Natural killer cell (primary cell): ENCODE data around the gene ITGA6. TPM values are rescaled to one million over a fixed set of nuclear protein-coding genes. Genes with fewer than 3 reads are reported as not detected.

Experiments
- ATAC-seq, 3 donors: fragments of 150-1000 bp in 2 of 3; fragments of 200-7000 bp in 1 of 3; cut with Tn5 transposase; 1 replicate in 1 of 3; 2 replicates in 2 of 3; pipeline ENCODE4 v1.10.0; 2021; ENCODE audit warnings: mild to moderate bottlenecking in 2 of 3, moderate library complexity in 2 of 3
- DNase-seq, 2 donors: peaks; one replicate each; pipeline versions ENCODE4 v3.0.0 to v3.0.0-alpha.2; 2013 to 2021; ENCODE audit warnings: mixed read lengths in 1 of 2
- H3K27ac ChIP-seq: one replicate; pipeline ENCODE4 v1.5.1; 2013; ENCODE audit warnings: mild to moderate bottlenecking, low read length
- H3K27me3 ChIP-seq: one replicate; pipeline ENCODE4 v1.6.1; 2013; ENCODE audit warnings: low read length; ENCODE audit not compliant: control insufficient read depth, insufficient read depth
- H3K36me3 ChIP-seq: one replicate; pipeline ENCODE4 v1.6.1; 2013; ENCODE audit warnings: low read length; ENCODE audit not compliant: control insufficient read depth, insufficient read depth
- H3K4me1 ChIP-seq: one replicate; pipeline ENCODE4 v1.6.1; 2013; ENCODE audit warnings: low read length; ENCODE audit not compliant: control insufficient read depth, insufficient read depth
- H3K4me3 ChIP-seq: one replicate; pipeline ENCODE4 v1.5.1; 2013; ENCODE audit warnings: low read length
- H3K9me3 ChIP-seq: one replicate; pipeline ENCODE4 v1.6.1; 2013; ENCODE audit warnings: low read length; ENCODE audit not compliant: control insufficient read depth, insufficient read depth
- H3K27ac Mint-ChIP-seq, 2 donors: one replicate each; pipeline ENCODE4 v1.8.0; 2022; ENCODE audit warnings: mild to moderate bottlenecking in 2 of 2, mixed read lengths in 2 of 2, moderate library complexity in 1 of 2
- H3K27me3 Mint-ChIP-seq, 2 donors: one replicate each; pipeline ENCODE4 v1.8.0; 2022; ENCODE audit warnings: low read depth in 2 of 2, mixed read lengths in 2 of 2
- H3K36me3 Mint-ChIP-seq: one replicate; pipeline ENCODE4 v1.8.0; 2022; ENCODE audit warnings: mixed read lengths
- H3K4me1 Mint-ChIP-seq, 2 donors: one replicate each; pipeline ENCODE4 v1.8.0; 2022; ENCODE audit warnings: mixed read lengths in 2 of 2
- H3K4me3 Mint-ChIP-seq: one replicate; pipeline ENCODE4 v1.8.0; 2022; ENCODE audit warnings: mild to moderate bottlenecking, moderate library complexity, mixed read lengths
- H3K9me3 Mint-ChIP-seq, 2 donors: one replicate each; pipeline ENCODE4 v1.8.0; 2022; ENCODE audit warnings: mixed read lengths in 2 of 2
- WGBS: methylation state at CpG from one replicate; pipeline ENCODE4 v1.1.7; 2013; ENCODE audit warnings: missing lambda C conversion rate; ENCODE audit not compliant: insufficient coverage; 5-methylcytosine and 5-hydroxymethylcytosine counted together
- intact Hi-C: fragments of 100-400 bp; cut with micrococcal nuclease; formaldehyde crosslinking; loops from one replicate; pipeline ENCODE4 v1.14.2; 2022
- total RNA-seq, 4 donors: library from RNA; stranded (reverse); fragments of 120-200 nt in 1 of 4; gene quantifications; one replicate each; pipeline versions ENCODE4 v1.2.3 to v1.2.4, GENCODE V29; 2013 to 2022
- TF ChIP-seq, protein P1 (sequence below): fragments of 200-600 bp; IDR thresholded peaks from one replicate; pipeline ENCODE4 v1.8.0; 2022; ENCODE audit warnings: antibody characterized with exemption

ITGA6 gene
- total RNA-seq, 3 donors from 2014 or later (not counting 1 experiment from before 2014, with no cell fraction given): 34.0 to 52.8 (median 38.3) TPM

DNA sequence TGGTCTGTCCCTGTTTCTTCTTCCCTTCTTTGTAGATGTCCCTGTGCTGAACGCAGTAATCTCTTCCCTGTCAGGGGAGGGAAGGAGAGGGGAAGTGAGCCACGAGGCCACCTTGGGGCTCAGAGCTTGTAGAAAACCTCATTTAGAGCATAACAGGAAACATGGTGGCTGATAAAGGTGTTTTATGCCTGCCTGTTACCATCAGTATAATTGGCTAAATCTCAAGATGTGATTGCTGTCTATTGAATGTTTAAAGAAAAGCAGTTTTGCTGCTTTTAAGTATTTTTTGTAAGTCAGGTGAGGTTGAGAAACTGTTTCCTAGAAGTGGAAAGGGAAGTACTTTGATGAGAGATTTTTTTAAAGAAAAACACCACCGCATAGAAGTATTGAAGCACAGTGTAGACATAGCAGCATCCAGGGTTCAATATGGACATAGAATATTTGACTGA lies 68.8 kb downstream of the ITGA6 start:
- TF ChIP-seq, protein P1, sequence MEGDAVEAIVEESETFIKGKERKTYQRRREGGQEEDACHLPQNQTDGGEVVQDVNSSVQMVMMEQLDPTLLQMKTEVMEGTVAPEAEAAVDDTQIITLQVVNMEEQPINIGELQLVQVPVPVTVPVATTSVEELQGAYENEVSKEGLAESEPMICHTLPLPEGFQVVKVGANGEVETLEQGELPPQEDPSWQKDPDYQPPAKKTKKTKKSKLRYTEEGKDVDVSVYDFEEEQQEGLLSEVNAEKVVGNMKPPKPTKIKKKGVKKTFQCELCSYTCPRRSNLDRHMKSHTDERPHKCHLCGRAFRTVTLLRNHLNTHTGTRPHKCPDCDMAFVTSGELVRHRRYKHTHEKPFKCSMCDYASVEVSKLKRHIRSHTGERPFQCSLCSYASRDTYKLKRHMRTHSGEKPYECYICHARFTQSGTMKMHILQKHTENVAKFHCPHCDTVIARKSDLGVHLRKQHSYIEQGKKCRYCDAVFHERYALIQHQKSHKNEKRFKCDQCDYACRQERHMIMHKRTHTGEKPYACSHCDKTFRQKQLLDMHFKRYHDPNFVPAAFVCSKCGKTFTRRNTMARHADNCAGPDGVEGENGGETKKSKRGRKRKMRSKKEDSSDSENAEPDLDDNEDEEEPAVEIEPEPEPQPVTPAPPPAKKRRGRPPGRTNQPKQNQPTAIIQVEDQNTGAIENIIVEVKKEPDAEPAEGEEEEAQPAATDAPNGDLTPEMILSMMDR: no peak
- Mint-ChIP-seq H3K4me3 (no peak overlapping the region), H3K27ac (peak overlapping the region; percentile 3 to 33), H3K9me3 (no peaks in the 10 kb centered on the region), H3K27me3 (no peaks in the 10 kb centered on the region), H3K4me1 (peaks cover 0 to 10% of the 10 kb centered on the region in 2 donors), H3K36me3 (peaks cover 5% of the 10 kb centered on the region)
- peaks cover 5% of the 10 kb centered on the region for H3K4me1 ChIP-seq
- peak in 1 of 2 donors; percentile 73 for DNase-seq
- H3K4me3 ChIP-seq: no peak overlapping the region
- H3K9me3 ChIP-seq: no peaks in the 10 kb centered on the region
- peaks cover 40% of the 10 kb centered on the region for H3K36me3 ChIP-seq
- H3K27me3 ChIP-seq: no peaks in the 10 kb centered on the region
- intact Hi-C loops: no loop called here
- 8% methylated on average over 2 of the region's 3 CpGs for WGBS
- ATAC-seq: peak in 1 of 3 donors; percentile 37
- H3K27ac ChIP-seq: no peak overlapping the region

DNA sequence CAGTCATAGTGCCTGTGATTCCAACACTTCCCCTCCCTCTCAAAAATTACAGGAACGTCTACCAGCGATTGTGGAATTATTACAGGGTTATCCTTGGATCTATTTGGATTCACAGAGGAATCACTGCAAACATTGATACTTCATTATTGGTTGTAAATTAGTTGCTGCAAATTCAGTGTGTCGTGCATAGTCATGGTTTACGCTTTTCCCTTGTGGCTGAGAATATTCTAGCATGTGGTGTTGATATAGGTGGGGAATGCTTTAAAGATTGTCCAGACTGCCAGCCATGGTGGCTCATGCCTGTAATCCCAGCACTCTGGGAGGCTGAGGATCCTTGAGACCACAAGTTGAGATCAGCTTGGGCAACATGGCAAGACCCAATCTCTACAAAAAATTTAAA lies 79.8 kb downstream of the ITGA6 start:
- peaks cover 17% of the 10 kb centered on the region for H3K36me3 ChIP-seq
- DNase-seq (no peak), ATAC-seq (no peak)
- H3K4me1 Mint-ChIP-seq: no peaks in the 10 kb centered on the region
- H3K9me3 Mint-ChIP-seq: no peaks in the 10 kb centered on the region
- no peaks in the 10 kb centered on the region for H3K27me3 Mint-ChIP-seq
- H3K36me3 Mint-ChIP-seq: peaks cover under 1% of the 10 kb centered on the region
- intact Hi-C loops: no loop called here
- TF ChIP-seq, protein P1: no peak
- H3K4me3 ChIP-seq: no peak overlapping the region
- H3K27ac Mint-ChIP-seq: no peak overlapping the region
- no peak overlapping the region for H3K27ac ChIP-seq
- WGBS: 94% methylated on average over 4 of the region's 4 CpGs
- peaks cover 7% of the 10 kb centered on the region for H3K9me3 ChIP-seq
- H3K4me1 ChIP-seq: peaks cover 4% of the 10 kb centered on the region
- no peak overlapping the region for H3K4me3 Mint-ChIP-seq
- H3K27me3 ChIP-seq: no peaks in the 10 kb centered on the region

DNA sequence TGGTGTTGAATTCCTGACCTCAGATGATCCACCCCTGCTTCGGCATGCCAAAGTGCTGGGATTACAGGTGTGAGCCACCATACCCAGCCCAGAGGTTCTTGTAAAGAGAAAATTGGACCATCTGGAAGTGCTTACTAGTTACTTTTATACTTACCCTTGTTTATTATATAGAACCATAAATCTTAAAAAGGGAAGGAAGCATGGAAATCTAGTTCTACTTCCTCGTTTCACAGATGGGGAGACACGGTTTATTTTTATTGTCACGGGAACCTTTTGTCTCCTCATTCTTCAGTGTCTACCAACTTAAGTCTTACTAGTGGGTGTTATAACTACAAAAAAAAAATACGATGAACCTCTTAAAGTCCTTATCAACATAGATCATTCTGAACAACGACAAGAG lies 82.7 kb downstream of the ITGA6 start:
- ATAC-seq (no peak), DNase-seq (no peak)
- intact Hi-C loops: no loop called here
- Histone ChIP-seq H3K36me3 (peaks cover under 1% of the 10 kb centered on the region), H3K27me3 (no peaks in the 10 kb centered on the region), H3K4me1 (peaks cover 4% of the 10 kb centered on the region), H3K27ac (no peak overlapping the region), H3K9me3 (peaks cover 24% of the 10 kb centered on the region), H3K4me3 (no peak overlapping the region)
- Mint-ChIP-seq H3K4me1 (no peaks in the 10 kb centered on the region), H3K27ac (no peak overlapping the region), H3K27me3 (no peaks in the 10 kb centered on the region), H3K4me3 (no peak overlapping the region), H3K36me3 (peaks cover 11% of the 10 kb centered on the region), H3K9me3 (peaks cover 5% of the 10 kb centered on the region in 2 donors)
- WGBS: 91% methylated on average over 1 of the region's 6 CpGs
- TF ChIP-seq, protein P1: no peak

DNA sequence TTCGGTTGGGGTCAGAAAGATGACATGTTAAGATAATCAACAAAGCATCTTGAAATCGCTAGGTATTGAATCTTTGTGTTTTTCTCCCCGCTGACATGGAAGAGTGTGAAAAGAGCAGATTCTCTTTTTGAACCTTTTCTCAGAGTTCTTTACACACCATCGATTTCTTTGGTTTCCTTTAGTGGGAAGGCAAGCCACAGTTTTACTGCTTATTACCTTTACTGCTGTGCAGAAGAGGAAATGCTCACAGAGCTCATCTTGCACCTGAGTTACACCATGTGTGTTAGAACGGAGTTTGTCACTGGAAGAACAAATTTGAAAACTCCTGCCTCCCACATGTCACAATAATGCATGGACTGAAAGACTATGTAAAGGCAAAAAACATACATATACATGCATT lies 83.2 kb downstream of the ITGA6 start:
- 22% methylated on average over 3 of the region's 5 CpGs for WGBS
- Histone ChIP-seq H3K27ac (no peak overlapping the region), H3K27me3 (no peaks in the 10 kb centered on the region), H3K4me1 (peaks cover 4% of the 10 kb centered on the region), H3K4me3 (no peak overlapping the region), H3K9me3 (peaks cover 24% of the 10 kb centered on the region), H3K36me3 (no peaks in the 10 kb centered on the region)
- Mint-ChIP-seq H3K36me3 (peaks cover 11% of the 10 kb centered on the region), H3K4me1 (no peaks in the 10 kb centered on the region), H3K27me3 (no peaks in the 10 kb centered on the region), H3K4me3 (no peak overlapping the region), H3K9me3 (peaks cover 5% of the 10 kb centered on the region in 2 donors), H3K27ac (no peak overlapping the region)
- TF ChIP-seq, protein P1: no peak
- intact Hi-C loops: no loop called here
- ATAC-seq: no peak
- peak in 1 of 2 donors; percentile 27 for DNase-seq
